NCI-H524 (cell line): Measurements from ENCODE around the gene ST6GAL1.
"Not testable (repeated sequence)": the region's sequence is repeated elsewhere in the genome, so short reads cannot be mapped to it uniquely, and the experiment has no call there.

ENCODE experiments used
- DNase-seq, 2 experiments: peaks; one replicate each; lab custom pipeline; 2025; lab: John Stamatoyannopoulos, UW

Gene ST6GAL1, protein sequence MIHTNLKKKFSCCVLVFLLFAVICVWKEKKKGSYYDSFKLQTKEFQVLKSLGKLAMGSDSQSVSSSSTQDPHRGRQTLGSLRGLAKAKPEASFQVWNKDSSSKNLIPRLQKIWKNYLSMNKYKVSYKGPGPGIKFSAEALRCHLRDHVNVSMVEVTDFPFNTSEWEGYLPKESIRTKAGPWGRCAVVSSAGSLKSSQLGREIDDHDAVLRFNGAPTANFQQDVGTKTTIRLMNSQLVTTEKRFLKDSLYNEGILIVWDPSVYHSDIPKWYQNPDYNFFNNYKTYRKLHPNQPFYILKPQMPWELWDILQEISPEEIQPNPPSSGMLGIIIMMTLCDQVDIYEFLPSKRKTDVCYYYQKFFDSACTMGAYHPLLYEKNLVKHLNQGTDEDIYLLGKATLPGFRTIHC

DNA sequence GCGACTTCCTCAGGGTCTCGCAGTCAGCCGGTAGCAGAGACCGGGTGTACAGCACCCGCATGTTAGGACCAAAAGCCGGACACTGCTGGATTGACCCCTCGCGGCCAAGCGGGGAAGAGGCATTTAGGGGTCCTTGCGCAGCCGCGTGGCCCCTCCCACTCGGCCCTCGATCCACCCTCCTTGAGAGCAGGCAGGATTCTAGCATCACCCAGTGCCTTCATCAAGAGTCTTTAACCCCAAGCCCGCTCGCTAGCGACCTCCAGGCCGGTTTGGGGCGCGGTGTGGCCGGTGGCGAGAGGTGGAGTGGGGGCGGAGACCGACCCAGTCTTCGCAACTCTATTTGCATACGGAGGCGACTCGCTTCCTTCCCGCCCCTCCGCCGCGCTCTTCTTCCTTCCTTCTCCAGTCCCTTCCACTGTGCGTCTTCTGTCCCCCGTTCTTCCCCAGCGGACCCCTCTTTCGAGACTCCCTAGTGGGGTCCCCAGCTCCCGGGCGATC, at the start of gene ST6GAL1:
Gene ST6GAL1 (plus strand): TSS at position 384 of the 498 bp plus-strand sequence. CDS start 112,178 bp downstream, outside the sequence.
- DNase-seq: peak; percentile 47 to 72

- DNase-seq: no peak
Observed at GRCh38 chr3:186882150-186882524, 48.2 kb upstream of the ST6GAL1 start.

DNA sequence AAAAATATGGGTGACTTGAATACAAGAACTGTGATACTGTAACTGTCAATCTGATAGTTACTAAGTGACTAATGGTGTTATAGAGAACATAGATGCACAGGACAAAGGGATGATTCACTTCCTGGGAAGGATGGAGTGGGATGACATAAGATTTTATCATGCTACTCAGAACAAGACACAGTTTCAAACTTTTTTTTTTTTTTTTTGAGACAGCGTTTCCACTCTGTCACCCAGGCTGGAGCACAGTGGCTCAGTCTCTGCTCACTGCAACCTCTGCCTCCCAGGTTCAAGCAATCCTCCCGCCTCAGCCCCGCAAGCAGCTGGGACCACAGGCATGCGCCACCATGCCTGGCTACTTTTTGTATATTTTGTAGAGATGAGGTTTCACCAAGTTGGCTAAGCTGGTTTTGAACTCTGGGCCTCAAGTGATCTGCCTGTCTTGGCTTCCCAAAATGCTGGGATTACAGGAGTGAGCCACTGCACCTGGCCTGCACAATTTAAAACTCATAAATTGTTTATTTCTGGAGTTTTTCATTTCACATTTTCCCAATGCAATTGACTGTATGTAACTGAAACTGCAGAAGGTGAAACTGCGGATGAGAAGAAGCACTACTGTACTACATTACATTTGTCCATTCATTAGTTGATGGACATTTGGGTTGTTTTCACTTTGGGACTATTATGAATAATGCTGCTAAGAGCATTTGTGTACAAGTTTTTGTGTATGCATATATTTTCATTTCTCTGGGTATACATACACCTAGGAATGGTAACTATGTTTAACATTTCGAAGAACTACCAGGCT, 47.2 kb upstream of the ST6GAL1 start:
- DNase-seq: no peak

GRCh38 chr3:186883686-186884058, 46.7 kb upstream of the ST6GAL1 start:
- no peak for DNase-seq

- not testable (repeated sequence) for DNase-seq
Observed at GRCh38 chr3:186884868-186885267, 45.5 kb upstream of the ST6GAL1 start.

DNA sequence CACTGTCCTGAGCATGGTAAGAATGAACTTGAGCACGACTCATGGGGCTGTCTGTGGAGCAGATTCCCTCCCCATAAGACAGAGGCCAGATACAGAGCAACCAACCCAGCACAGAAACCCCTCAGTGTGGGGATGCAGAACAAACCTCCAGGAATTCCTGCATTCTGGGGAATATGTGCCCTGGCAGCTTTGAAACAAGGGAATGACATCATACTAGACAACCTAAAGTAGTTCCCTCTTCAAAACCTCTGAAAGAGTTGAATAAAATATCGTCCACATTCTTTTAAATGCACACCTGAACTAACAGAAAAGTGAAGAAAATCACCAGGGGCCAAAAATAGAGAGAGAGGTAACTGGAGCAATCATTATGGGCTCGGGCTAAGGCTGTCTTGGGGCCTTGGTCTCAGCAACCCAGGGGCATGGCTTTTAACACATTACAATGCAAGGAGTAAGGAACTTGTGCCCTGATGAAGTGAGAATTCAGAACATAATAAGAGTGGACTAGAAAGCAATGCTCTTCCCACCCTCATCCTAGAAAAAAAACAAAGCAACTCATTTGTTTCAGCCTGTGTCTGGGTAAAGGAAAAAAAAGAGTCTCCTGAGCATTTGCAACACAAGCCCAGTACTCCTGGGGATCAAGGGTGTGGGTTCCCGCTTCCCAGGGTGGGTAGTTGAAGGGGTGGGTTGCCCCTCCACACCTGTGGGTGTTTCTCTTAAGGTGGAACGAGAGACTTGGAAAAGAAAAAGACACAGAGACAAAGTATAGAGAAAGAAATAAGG, 43.9 kb upstream of the ST6GAL1 start:
- peak in 1 of 2 experiments; percentile 10 for DNase-seq

DNA sequence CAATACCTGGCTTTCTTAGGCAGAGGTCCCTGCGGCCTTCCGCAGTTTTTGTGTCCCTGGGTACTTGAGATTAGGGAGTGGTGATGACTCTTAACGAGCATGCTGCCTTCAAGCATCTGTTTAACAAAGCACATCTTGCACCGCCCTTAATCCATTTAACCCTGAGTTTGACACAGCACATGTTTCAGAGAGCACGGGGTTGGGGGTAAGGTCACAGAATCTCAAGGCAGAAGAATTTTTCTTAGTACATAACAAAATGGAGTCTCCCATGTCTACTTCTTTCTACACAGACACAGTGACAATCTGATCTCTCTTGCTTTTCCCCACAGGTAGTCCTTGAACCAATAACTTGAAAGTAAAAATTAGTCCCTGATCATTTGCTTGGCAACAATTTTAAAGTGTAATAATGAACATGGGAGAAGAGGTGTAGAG, 42.8 kb upstream of the ST6GAL1 start:
- DNase-seq: not testable (repeated sequence)

- DNase-seq: peak; percentile 44 to 81
Observed at GRCh38 chr3:186888569-186888968, 41.8 kb upstream of the ST6GAL1 start.

DNA sequence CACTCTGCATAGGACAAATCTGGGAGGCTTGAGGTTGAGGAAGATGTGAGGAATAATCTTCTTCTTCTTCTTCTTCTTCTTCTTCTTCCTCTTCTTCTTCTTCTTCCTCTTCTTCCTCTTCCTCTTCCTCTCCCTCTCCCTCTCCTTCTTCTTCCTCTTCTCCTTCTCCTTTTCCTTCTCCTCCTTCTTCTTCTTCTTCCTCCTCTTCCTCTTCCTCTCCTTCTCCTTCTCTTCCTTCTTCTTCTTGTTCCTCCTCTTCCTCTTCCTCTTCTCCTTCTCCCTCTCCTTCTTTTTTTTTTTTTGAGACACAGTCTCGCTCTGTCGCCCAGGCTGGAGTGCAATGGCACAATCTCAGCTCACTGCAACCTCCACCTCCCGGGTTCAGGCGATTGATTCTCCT, 40.6 kb upstream of the ST6GAL1 start:
- DNase-seq: not testable (repeated sequence)

GRCh38 chr3:186890911-186891310, 39.4 kb upstream of the ST6GAL1 start:
- no peak for DNase-seq

GRCh38 chr3:186893071-186893470, 37.3 kb upstream of the ST6GAL1 start:
- peak in 1 of 2 experiments; percentile 11 for DNase-seq

- DNase-seq: no peak
Observed at GRCh38 chr3:186895406-186895805, 34.9 kb upstream of the ST6GAL1 start.

DNA sequence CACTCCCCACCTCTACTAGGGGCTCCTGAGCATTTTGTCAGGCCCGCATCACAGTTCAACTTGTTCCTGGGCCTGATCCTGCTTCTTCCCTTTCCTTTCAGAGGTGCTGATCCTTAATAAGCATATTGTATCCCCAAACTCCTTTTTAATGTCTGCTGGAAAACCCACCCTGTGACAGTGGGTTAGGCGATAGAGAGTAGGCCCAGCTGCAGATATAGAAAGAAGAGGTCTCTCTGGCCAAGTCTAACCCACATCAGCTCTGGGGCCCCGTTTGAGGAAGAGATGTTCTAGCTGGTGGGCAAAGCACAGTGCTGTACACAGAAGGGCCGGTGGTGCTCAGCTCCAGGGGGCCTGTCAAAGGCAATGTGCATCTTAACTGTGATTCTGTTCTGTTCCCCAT, 34.3 kb upstream of the ST6GAL1 start:
- DNase-seq: no peak

DNA sequence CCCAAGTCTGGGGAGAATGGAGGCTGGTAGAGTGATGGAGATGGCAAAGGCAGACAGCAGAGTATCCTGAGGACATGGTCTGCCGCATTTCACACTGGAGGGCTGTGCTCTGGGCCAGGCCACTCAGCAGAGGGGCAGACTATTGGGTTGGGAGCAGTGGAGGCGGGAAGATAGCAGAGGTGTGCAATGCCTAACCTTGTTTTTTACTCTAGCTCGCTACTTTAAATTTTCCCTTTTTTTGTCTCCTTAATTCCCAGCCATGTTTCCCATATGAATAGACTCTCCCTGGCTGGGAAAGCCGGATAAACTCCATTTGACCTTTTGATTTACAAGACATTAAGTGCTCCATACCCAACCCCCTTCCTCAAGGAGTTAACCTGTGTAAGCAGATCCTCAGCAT, 33.5 kb upstream of the ST6GAL1 start:
- no peak for DNase-seq

- DNase-seq: no peak
Observed at GRCh38 chr3:186901135-186901734, 29.1 kb upstream of the ST6GAL1 start.

- no peak for DNase-seq
Observed at GRCh38 chr3:186902154-186902553, 28.2 kb upstream of the ST6GAL1 start.

GRCh38 chr3:186902713-186903112, 27.6 kb upstream of the ST6GAL1 start:
- no peak for DNase-seq

- not testable (repeated sequence) for DNase-seq
Observed at GRCh38 chr3:186903676-186904075, 26.6 kb upstream of the ST6GAL1 start.

DNA sequence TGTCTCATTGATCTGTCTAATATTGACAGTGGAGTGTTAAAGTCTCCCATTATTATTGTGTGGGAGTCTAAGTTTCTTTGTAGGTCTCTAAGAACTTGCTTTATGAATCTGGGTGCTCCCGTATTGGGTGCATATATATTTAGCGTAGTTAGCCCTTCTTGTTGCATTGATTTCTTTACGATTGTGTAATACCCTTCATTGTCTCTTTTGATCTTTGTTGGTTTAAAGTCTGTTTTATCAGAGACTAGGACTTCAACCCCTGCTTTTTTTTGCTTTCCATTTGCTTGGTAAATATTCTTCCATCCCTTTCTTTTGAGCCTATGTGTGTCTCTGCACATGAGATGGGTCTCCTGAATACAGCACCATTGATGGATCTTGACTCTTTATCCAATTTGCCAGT, 23.3 kb upstream of the ST6GAL1 start:
- not testable (repeated sequence) for DNase-seq

GRCh38 chr3:186909078-186909853, 21.1 kb upstream of the ST6GAL1 start:
- no peak for DNase-seq
